Measurements from ENCODE around the gene DNASE1L3. TPM values are rescaled to one million over a fixed set of nuclear protein-coding genes. Genes with fewer than 3 reads are reported as not detected.

The DNASE1L3 gene
- total and polyA plus RNA-seq, 2 of the 8 experiments (the other 6 are each of a cell fraction or from before 2014, with no cell fraction given), result not detected

DNA sequence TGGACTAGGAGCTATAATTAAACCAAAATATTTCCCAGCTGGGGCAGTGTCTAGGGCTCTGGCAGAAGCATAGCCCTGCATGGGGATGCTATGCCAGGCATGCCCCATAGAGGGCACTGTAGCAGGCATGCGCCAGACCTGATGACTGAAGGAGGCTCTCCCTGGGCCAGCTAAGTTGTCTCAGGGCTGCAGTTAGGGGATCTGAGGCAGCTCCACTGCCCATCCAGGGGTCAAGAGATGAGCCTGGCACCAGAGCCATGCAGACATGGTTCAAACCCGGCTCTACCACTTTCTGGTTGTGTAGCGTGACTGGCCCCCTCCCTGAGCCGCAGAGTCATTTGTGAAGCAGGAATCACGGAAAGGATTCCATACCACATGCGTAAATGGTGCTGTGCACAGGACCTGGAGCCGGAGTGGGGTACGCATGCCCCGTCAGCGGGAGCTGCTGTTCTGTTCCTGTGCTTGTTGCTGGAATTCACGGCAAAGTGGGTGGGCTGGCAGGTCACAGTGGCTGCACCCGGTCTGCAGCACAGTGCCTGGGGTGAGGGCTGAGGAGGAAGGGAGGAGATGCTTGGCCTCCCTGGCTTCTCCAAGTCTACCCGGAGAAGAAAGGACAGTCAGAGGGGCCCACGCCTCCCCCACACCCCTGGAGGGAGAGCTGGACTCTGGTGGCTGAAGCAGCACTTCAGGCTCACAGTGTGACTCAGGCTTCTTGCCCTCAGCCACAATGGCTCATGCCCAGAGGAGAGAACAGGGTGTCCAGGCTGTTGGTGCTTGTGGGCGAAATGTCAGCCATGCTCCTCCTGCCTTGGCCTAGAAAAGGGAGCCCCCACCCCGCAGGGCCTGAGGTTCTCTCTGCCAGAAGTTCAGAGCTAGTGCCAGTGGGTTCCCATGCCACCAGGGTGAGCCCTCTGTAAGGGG lies 43.1 kb downstream of the DNASE1L3 start:
- peak; percentile 66 for FAIRE-seq
- Histone ChIP-seq H3K36me3 (ENCODE audit: control insufficient read depth in 2 of 4, insufficient read depth in 4 of 4, low read length in 3 of 4) (peaks cover 8 to 32% (median 25%) of the 10 kb centered on the region in 4 experiments; a peak in 7 of 8 replicates), H3K79me1 (ENCODE audit: low read depth, low read length) (no peaks in the 10 kb centered on the region; the same call in 1 of the 2 replicates), H2AK5ac (ENCODE audit: low read depth, low read length) (no peak overlapping the region), H2BK20ac (ENCODE audit: low read length) (no peak overlapping the region), H3K9ac (replicated peaks in 1 of 4; ENCODE audit: extremely low read depth in 1 of 4, low read depth in 3 of 4, low read length in 3 of 4) (no peak overlapping the region; a peak in 1 of 7 replicates), H4K91ac (replicated peaks; ENCODE audit: insufficient read length, low read length) (no peak overlapping the region), H2BK120ac (replicated peaks; ENCODE audit: low read depth, low read length) (no peak overlapping the region), H3K79me2 (ENCODE audit: control insufficient read depth in 1 of 2, insufficient read depth in 2 of 2, low read length in 2 of 2) (no peaks in the 10 kb centered on the region), H3K4me1 (replicated peaks in 1 of 4; ENCODE audit: control insufficient read depth in 3 of 4, insufficient read depth in 4 of 4, low read length in 3 of 4) (peaks cover 0 to 5% (median 2%) of the 10 kb centered on the region in 4 experiments; a peak in 2 of 7 replicates), H3K23me2 (ENCODE audit: low read depth, low read length) (no peaks in the 10 kb centered on the region), H3K4me2 (ENCODE audit: insufficient read depth in 1 of 2, low read depth in 2 of 2, low read length in 2 of 2) (no peak overlapping the region; a peak in 1 of 4 replicates), H4K20me1 (replicated peaks in 1 of 2; ENCODE audit: control insufficient read depth in 1 of 2, insufficient read depth in 2 of 2, low read length in 2 of 2) (peaks cover 0 to 6% of the 10 kb centered on the region in 2 experiments), H2BK15ac (ENCODE audit: low read length) (no peak overlapping the region), H4K8ac (ENCODE audit: extremely low read depth, insufficient read depth, low read length) (peak overlapping the region; percentile 71), H2BK12ac (ENCODE audit: low read depth, low read length) (no peak overlapping the region), H3K27ac (ENCODE audit: low read depth, low read length) (no peak overlapping the region; the same call in 1 of the 2 replicates), H3K9me3 (ENCODE audit: insufficient read depth in 2 of 2, low read depth in 1 of 2, low read length in 1 of 2) (no peaks in the 10 kb centered on the region), H3K14ac (ENCODE audit: insufficient read length) (no peak overlapping the region), H3K4ac (replicated peaks; ENCODE audit: insufficient read length, low read depth, low read length) (no peak overlapping the region), H3K56ac (replicated peaks; ENCODE audit: insufficient read length, low read depth, low read length) (no peak overlapping the region), H3K18ac (ENCODE audit: extremely low read depth, low read length) (no peak overlapping the region), H3K4me3 (ENCODE audit: extremely low read depth in 1 of 4, insufficient read depth in 2 of 4, low read depth in 3 of 4, low read length in 4 of 4) (no peak overlapping the region), H3K27me3 (replicated peaks in 1 of 4; ENCODE audit: control insufficient read depth in 3 of 4, extremely low read depth in 1 of 4, insufficient read depth in 3 of 4, low read length in 3 of 4) (no peaks in the 10 kb centered on the region), H2BK5ac (ENCODE audit: low read depth, low read length) (no peak overlapping the region), H2AFZ (ENCODE audit: low read length) (no peak overlapping the region), H3K23ac (ENCODE audit: insufficient read length) (no peak overlapping the region), H4K5ac (ENCODE audit: insufficient read length, low read depth, low read length) (no peak overlapping the region)
- peak in 1 of 2 experiments; percentile 92 for DNase-seq (ENCODE audit: low read depth in 1 of 2, low spot score in 2 of 2)
- CTCF ChIA-PET (ENCODE audit: partially characterized antibody), result interaction anchor here (0.6 to 4.4 kb wide), 61 partner anchors 8 to 575 kb away, joined by 3 to 40 read pairs (median 5); partner anchors contain the start of genes DNASE1L3 and FLNB
- TF ChIP-seq NANOG (IDR thresholded peaks at IDR 0.05; ENCODE audit: insufficient read depth, low read depth, low read length, poor library complexity, severe bottlenecking) (no peak), TEAD4 (IDR thresholded peaks at IDR 0.05; ENCODE audit: low read depth, low read length) (peak; percentile 61; the same call in 1 of the 2 replicates), RAD21 (IDR thresholded peaks at IDR 0.05 in 1 of 2, conservative IDR thresholded peaks at IDR 0.05 in 1 of 2; ENCODE audit: low read depth in 2 of 2, low read length in 2 of 2) (peak; percentile 49 to 58), TAF7 (optimal IDR thresholded peaks at IDR 0.05; ENCODE audit: borderline replicate concordance, low read depth, low read length) (no peak), CREB1 (IDR thresholded peaks at IDR 0.05) (0 out of 2 replicates have a peak, but pooled peaks have one; percentile 28)
- TF ChIP-seq, protein P1, sequence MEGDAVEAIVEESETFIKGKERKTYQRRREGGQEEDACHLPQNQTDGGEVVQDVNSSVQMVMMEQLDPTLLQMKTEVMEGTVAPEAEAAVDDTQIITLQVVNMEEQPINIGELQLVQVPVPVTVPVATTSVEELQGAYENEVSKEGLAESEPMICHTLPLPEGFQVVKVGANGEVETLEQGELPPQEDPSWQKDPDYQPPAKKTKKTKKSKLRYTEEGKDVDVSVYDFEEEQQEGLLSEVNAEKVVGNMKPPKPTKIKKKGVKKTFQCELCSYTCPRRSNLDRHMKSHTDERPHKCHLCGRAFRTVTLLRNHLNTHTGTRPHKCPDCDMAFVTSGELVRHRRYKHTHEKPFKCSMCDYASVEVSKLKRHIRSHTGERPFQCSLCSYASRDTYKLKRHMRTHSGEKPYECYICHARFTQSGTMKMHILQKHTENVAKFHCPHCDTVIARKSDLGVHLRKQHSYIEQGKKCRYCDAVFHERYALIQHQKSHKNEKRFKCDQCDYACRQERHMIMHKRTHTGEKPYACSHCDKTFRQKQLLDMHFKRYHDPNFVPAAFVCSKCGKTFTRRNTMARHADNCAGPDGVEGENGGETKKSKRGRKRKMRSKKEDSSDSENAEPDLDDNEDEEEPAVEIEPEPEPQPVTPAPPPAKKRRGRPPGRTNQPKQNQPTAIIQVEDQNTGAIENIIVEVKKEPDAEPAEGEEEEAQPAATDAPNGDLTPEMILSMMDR (IDR thresholded peaks at IDR 0.05; ENCODE audit: control extremely low read depth in 1 of 3, insufficient read depth in 1 of 3, low read depth in 1 of 3, low read length in 3 of 3), result peak; percentile 73 to 97 (median 95)
- TF ChIP-seq, protein P2, sequence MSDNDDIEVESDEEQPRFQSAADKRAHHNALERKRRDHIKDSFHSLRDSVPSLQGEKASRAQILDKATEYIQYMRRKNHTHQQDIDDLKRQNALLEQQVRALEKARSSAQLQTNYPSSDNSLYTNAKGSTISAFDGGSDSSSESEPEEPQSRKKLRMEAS (IDR thresholded peaks at IDR 0.05), result peak; percentile 52
- POLR2A ChIA-PET (ENCODE audit: partially characterized antibody), result interaction anchor here (1.0 to 1.7 kb wide), 3 partner anchors 10 to 25 kb away, joined by 3 to 6 read pairs (median 3); no protein-coding TSS in a partner anchor
- WGBS, 2 experiments (ENCODE audit: extremely low coverage in 1 of 2, insufficient coverage in 1 of 2, insufficient read length in 1 of 2, insufficient replicate concordance in 2 of 2, low coverage in 1 of 2, low lambda C conversion rate in 2 of 2, missing lambda C conversion rate in 1 of 2), result 84% methylated on average over 16 of the region's 16 CpGs; no CpG with 5 or more reads in 1 of the 2 experiments

All from H1 (cell line).